ENCODE results near the gene VPS51.

Gene VPS51

DNA sequence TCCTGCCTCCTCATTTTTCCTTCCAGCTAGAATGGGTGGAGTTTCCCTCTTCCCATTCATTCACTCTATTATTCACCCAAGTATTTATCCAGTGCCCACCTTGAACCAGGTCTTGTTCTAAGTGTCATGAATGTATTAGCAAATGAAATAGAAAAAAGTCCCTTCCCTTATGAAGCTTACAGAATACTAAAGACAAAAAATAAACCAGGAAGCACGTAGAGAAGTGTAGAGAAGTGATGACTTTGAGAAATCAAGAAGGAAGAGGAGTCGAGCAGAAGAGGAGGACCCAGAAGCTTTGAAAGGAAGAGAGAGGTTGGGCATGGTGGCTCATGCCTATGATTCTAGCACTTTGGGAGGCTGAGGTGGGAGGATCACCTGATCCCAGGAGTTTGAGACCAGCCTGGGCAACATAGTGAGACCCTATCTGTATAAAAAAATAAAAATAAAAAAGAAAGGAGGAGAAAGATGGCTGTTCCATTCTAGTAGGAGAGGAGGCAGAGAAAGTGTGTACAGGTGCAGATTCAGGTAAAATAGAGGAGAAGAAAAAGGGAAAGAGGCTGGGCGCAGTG, 55.4 kb downstream of the VPS51 start:
- TF ChIP-seq, protein P1, sequence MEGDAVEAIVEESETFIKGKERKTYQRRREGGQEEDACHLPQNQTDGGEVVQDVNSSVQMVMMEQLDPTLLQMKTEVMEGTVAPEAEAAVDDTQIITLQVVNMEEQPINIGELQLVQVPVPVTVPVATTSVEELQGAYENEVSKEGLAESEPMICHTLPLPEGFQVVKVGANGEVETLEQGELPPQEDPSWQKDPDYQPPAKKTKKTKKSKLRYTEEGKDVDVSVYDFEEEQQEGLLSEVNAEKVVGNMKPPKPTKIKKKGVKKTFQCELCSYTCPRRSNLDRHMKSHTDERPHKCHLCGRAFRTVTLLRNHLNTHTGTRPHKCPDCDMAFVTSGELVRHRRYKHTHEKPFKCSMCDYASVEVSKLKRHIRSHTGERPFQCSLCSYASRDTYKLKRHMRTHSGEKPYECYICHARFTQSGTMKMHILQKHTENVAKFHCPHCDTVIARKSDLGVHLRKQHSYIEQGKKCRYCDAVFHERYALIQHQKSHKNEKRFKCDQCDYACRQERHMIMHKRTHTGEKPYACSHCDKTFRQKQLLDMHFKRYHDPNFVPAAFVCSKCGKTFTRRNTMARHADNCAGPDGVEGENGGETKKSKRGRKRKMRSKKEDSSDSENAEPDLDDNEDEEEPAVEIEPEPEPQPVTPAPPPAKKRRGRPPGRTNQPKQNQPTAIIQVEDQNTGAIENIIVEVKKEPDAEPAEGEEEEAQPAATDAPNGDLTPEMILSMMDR (IDR thresholded peaks at IDR 0.05; ENCODE audit: poor library complexity, severe bottlenecking) = no peak
- DNase-seq (ENCODE audit: low spot score) (no peak), ATAC-seq (ENCODE audit: low read depth) (no peak)
- no peaks in the 10 kb centered on the region for H3K27me3 ChIP-seq (ENCODE audit: insufficient read depth, poor library complexity, severe bottlenecking)
- no peak overlapping the region for H3K27ac ChIP-seq (ENCODE audit: poor library complexity, severe bottlenecking)
- H3K4me1 ChIP-seq (ENCODE audit: insufficient read depth, poor library complexity, severe bottlenecking) = peaks cover 12% of the 10 kb centered on the region
- no peaks in the 10 kb centered on the region for H3K36me3 ChIP-seq (ENCODE audit: low read depth)
- no peak overlapping the region for H3K4me3 ChIP-seq (ENCODE audit: severe bottlenecking)
- H3K9me3 ChIP-seq (ENCODE audit: severe bottlenecking) = peaks cover 3% of the 10 kb centered on the region

DNA sequence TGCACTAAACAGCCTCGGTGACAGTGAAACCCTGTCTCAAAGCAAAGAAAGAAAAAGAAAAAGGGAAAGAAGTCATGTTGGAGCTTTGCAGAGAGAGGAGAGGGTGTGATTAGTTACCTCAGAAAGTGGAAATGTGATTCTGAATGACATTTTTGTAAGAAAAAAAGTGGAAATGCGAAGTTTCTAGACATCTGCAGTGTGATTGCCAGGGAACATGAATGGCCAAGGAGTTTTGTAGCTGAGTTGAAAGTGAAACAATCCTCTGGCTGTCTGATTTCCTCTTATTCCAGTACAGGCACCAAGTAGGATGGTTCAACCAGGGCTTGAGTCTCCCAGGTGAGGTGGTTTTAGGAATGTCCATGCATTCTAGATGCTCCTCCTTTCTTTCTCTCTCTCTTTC, 56.1 kb downstream of the VPS51 start:
- DNase-seq (ENCODE audit: low spot score) = no peak
- Histone ChIP-seq H3K4me3 (ENCODE audit: severe bottlenecking) (no peak overlapping the region), H3K9me3 (ENCODE audit: severe bottlenecking) (peaks cover under 1% of the 10 kb centered on the region), H3K27me3 (ENCODE audit: insufficient read depth, poor library complexity, severe bottlenecking) (no peaks in the 10 kb centered on the region), H3K36me3 (ENCODE audit: low read depth) (no peaks in the 10 kb centered on the region), H3K4me1 (ENCODE audit: insufficient read depth, poor library complexity, severe bottlenecking) (peaks cover 12% of the 10 kb centered on the region), H3K27ac (ENCODE audit: poor library complexity, severe bottlenecking) (no peak overlapping the region)
- TF ChIP-seq, protein P1 (IDR thresholded peaks at IDR 0.05; ENCODE audit: poor library complexity, severe bottlenecking) = no peak
- ATAC-seq (ENCODE audit: low read depth) = no peak

DNA sequence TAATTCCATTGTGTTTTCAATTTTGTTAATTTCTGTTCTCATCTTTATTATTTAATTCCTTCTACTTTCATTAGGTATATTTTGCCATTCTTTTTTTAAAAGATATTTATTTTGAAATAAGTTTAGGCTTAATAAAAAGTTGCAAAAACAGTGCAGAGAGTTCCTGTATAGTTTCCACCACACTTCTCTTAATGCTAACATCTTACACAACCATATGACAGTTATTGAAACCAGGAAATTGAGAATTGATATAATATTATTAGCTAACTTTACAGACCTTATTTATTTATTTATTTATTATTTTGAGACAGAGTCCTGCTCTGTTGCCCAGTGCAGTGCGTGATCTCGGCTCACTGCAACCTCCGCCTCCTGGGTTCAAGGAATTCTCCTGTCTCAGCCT, 60.2 kb downstream of the VPS51 start:
- DNase-seq (ENCODE audit: low spot score) (no peak), ATAC-seq (ENCODE audit: low read depth) (no peak)
- TF ChIP-seq, protein P1 (IDR thresholded peaks at IDR 0.05; ENCODE audit: poor library complexity, severe bottlenecking) = no peak
- Histone ChIP-seq H3K4me1 (ENCODE audit: insufficient read depth, poor library complexity, severe bottlenecking) (peaks cover 3% of the 10 kb centered on the region), H3K27me3 (ENCODE audit: insufficient read depth, poor library complexity, severe bottlenecking) (no peaks in the 10 kb centered on the region), H3K9me3 (ENCODE audit: severe bottlenecking) (no peaks in the 10 kb centered on the region), H3K4me3 (ENCODE audit: severe bottlenecking) (no peak overlapping the region), H3K36me3 (ENCODE audit: low read depth) (no peaks in the 10 kb centered on the region), H3K27ac (ENCODE audit: poor library complexity, severe bottlenecking) (no peak overlapping the region)

DNA sequence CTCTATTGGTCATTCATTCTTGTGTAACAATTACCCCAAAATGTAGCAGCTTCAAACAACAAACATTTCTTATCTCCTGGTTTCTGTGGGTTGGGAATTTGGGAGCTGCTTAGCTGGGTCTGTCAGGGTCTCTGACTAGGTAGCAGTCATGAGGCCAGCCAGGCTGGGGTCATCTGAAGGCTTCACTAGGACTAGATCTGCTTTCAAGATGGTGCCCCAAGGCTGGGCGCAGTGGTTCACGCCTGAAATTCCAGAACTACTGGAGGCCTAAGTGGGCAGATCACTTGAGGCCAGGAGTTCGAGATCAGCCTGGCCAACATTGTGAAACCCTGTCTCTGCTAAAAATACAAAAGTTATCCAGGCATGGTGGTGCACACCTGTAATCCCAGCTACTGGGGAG, 60.9 kb downstream of the VPS51 start:
- TF ChIP-seq, protein P1 (IDR thresholded peaks at IDR 0.05; ENCODE audit: poor library complexity, severe bottlenecking) = no peak
- Histone ChIP-seq H3K4me3 (ENCODE audit: severe bottlenecking) (no peak overlapping the region), H3K4me1 (ENCODE audit: insufficient read depth, poor library complexity, severe bottlenecking) (no peaks in the 10 kb centered on the region), H3K36me3 (ENCODE audit: low read depth) (no peaks in the 10 kb centered on the region), H3K9me3 (ENCODE audit: severe bottlenecking) (no peaks in the 10 kb centered on the region), H3K27me3 (ENCODE audit: insufficient read depth, poor library complexity, severe bottlenecking) (no peaks in the 10 kb centered on the region), H3K27ac (ENCODE audit: poor library complexity, severe bottlenecking) (no peak overlapping the region)
- no peak for DNase-seq (ENCODE audit: low spot score)
- no peak for ATAC-seq (ENCODE audit: low read depth)

DNA sequence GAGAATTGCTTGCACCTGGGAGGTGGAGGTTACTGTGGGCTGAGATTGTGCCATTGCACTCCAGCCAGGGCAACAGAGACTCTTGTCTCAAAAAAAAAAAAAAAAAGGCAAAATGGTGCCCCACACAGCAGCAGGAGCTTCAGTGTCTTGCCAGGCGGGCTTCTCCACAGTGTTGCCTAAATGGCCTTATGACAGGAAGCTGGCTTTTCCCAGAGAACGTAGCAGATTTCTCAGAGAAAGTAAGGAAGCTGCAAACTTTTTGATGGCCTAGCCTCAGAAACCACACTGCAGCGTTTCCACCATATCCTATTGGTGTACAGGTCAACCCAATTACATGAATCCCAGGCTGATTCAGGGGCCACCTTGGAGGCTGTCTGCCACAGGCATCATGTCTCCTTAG, 61.3 kb downstream of the VPS51 start:
- no peak for DNase-seq (ENCODE audit: low spot score)
- H3K27me3 ChIP-seq (ENCODE audit: insufficient read depth, poor library complexity, severe bottlenecking) = no peaks in the 10 kb centered on the region
- no peak overlapping the region for H3K4me3 ChIP-seq (ENCODE audit: severe bottlenecking)
- H3K27ac ChIP-seq (ENCODE audit: poor library complexity, severe bottlenecking) = no peak overlapping the region
- H3K36me3 ChIP-seq (ENCODE audit: low read depth) = no peaks in the 10 kb centered on the region
- TF ChIP-seq, protein P1 (IDR thresholded peaks at IDR 0.05; ENCODE audit: poor library complexity, severe bottlenecking) = no peak
- H3K4me1 ChIP-seq (ENCODE audit: insufficient read depth, poor library complexity, severe bottlenecking) = no peaks in the 10 kb centered on the region
- no peaks in the 10 kb centered on the region for H3K9me3 ChIP-seq (ENCODE audit: severe bottlenecking)
- no peak for ATAC-seq (ENCODE audit: low read depth)
